Measurements from ENCODE around the gene NDST1. TPM values are rescaled to one million over a fixed set of nuclear protein-coding genes. Genes with fewer than 3 reads are reported as not detected.
A peak's percentile ranks its signal among the peaks of the same experiment; 100 is the strongest.

The NDST1 gene
- total RNA-seq, 2 experiments from 2014 or later: 2.9 to 3.3 TPM

DNA sequence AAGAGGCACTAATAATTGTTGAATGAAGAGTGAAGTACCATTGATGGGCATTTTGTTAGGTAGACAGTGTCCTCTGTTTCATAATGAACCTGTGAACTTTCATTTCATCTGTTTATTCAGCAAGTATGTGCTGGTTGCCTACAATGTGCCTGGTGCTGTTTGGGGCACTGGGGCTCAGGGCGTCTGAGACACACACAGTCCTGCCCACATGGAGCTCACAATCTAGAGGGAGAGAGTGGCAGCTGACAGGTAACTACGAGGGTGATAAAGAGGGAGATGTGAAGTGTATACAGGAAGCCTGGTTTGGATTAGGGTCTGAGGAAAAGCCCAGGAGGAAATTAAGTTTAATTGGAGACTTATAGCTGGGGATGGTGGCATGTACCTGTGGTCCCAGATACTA lies 28.5 kb upstream of the NDST1 start:
- Mint-ChIP-seq H3K36me3 (ENCODE audit: low read depth) (no peaks in the 10 kb centered on the region), H3K4me1 (ENCODE audit: low read depth) (no peaks in the 10 kb centered on the region), H3K27me3 (peaks cover 1% of the 10 kb centered on the region), H3K9me3 (no peaks in the 10 kb centered on the region), H3K27ac (no peak overlapping the region), H3K4me3 (no peak overlapping the region)
- ATAC-seq: no peak
- TF ChIP-seq, protein P1, sequence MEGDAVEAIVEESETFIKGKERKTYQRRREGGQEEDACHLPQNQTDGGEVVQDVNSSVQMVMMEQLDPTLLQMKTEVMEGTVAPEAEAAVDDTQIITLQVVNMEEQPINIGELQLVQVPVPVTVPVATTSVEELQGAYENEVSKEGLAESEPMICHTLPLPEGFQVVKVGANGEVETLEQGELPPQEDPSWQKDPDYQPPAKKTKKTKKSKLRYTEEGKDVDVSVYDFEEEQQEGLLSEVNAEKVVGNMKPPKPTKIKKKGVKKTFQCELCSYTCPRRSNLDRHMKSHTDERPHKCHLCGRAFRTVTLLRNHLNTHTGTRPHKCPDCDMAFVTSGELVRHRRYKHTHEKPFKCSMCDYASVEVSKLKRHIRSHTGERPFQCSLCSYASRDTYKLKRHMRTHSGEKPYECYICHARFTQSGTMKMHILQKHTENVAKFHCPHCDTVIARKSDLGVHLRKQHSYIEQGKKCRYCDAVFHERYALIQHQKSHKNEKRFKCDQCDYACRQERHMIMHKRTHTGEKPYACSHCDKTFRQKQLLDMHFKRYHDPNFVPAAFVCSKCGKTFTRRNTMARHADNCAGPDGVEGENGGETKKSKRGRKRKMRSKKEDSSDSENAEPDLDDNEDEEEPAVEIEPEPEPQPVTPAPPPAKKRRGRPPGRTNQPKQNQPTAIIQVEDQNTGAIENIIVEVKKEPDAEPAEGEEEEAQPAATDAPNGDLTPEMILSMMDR (IDR thresholded peaks at IDR 0.05): no peak
- intact Hi-C loops (cut with micrococcal nuclease): no loop called here
- ChIA-PET POLR2A (no interaction called here), CTCF (interaction anchor here (0.8 kb wide), 1 partner anchor 20 kb away, joined by 3 read pairs; no protein-coding TSS in a partner anchor)
- DNase-seq: no peak

DNA sequence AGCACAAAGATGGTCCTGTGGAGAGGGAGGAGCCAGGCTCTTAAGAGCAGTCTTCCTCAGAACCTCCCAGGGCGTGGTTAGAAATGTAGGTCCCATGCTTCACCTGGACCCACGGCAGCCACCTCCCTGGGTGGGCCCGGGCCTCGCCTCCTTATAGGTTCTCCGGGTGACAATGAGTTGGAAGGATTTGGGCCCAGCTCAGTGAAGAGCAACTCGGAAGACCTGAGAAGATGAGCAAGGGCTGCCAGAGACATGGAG lies 26.3 kb upstream of the NDST1 start:
- H3K27me3 Mint-ChIP-seq: peaks cover 1% of the 10 kb centered on the region
- H3K4me3 Mint-ChIP-seq: no peak overlapping the region
- ChIA-PET CTCF (interaction anchor here (1.1 kb wide), 1 partner anchor 18 kb away, joined by 3 read pairs; no protein-coding TSS in a partner anchor), POLR2A (no interaction called here)
- H3K9me3 Mint-ChIP-seq: no peaks in the 10 kb centered on the region
- no peaks in the 10 kb centered on the region for H3K4me1 Mint-ChIP-seq (ENCODE audit: low read depth)
- no peak overlapping the region for H3K27ac Mint-ChIP-seq
- no peaks in the 10 kb centered on the region for H3K36me3 Mint-ChIP-seq (ENCODE audit: low read depth)
- intact Hi-C loops (cut with micrococcal nuclease): no loop called here
- TF ChIP-seq, protein P1 (IDR thresholded peaks at IDR 0.05): no peak
- no peak for DNase-seq
- ATAC-seq: no peak

DNA sequence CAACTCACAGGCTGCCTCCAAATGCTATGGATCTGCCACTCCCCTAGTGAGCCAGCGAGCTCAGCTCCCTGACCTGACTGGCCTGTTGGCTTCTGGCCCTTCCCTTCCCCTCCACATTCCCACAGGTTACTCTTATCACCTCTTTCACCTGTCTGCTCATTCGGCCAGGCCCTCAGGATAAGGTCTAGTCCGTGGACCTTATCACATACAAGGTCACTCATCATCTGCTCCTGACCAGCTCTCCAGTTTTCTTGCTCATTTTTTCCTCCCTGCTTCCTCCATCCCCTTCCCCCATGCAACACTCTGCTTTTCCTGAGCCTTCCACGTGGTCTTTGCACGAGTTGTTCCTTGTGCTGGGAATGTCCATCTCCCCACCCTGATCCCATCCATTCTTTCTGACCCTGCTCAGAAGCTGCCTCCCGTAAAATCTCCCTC lies 25.9 kb upstream of the NDST1 start:
- H3K27me3 Mint-ChIP-seq: peaks cover 2% of the 10 kb centered on the region
- no peak for DNase-seq
- H3K9me3 Mint-ChIP-seq: no peaks in the 10 kb centered on the region
- TF ChIP-seq, protein P1 (IDR thresholded peaks at IDR 0.05): no peak
- no peak overlapping the region for H3K4me3 Mint-ChIP-seq
- POLR2A ChIA-PET: no interaction called here
- CTCF ChIA-PET: interaction anchor here (1.1 kb wide), 1 partner anchor 17 kb away, joined by 3 read pairs; no protein-coding TSS in a partner anchor
- ATAC-seq: no peak
- H3K36me3 Mint-ChIP-seq (ENCODE audit: low read depth): no peaks in the 10 kb centered on the region
- intact Hi-C loops (cut with micrococcal nuclease): no loop called here
- peaks cover under 1% of the 10 kb centered on the region for H3K4me1 Mint-ChIP-seq (ENCODE audit: low read depth)
- H3K27ac Mint-ChIP-seq: no peak overlapping the region

DNA sequence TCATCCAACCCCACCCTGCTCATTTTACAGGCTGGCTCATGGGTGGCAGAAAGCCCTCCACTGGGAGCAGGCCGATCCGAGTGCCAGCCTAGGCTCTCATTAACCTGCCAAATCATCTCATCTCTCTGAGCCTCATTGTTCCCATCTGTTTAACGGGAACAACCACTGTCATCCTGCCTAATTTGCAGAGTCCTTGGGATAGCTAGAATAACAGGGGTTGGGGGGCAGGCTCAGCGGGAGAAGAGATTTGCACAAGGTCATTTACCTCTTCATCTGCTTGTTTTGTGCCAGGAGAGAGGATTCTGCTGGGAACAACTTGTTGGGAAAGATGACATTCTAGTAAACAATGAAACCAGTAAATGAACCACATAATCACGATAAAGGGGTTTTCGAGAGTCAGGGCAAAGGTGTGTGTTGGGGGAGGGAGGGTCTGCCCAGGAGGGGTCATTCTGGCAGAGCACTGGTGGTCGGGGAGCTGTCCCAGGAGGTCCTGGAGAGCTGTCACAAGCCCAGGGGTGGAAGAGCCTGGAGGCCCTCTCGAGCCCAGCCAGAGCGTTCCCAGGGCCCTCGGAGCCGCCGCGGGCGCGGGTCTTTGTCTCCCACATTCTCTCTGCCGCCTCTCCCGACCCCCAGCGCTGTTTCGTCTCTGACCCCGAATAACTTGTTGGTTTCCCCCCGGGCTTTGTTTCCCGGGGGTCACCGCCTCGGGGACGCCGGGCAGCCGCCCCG lies 22.8 kb upstream of the NDST1 start:
- H3K27ac Mint-ChIP-seq: no peak overlapping the region
- DNase-seq: no peak
- TF ChIP-seq, protein P1 (IDR thresholded peaks at IDR 0.05): no peak
- H3K4me3 Mint-ChIP-seq: peak overlapping the region; percentile 42
- peaks cover 7% of the 10 kb centered on the region for H3K4me1 Mint-ChIP-seq (ENCODE audit: low read depth)
- no peak for ATAC-seq
- H3K27me3 Mint-ChIP-seq: peaks cover 6% of the 10 kb centered on the region
- intact Hi-C loops (cut with micrococcal nuclease): no loop called here
- ChIA-PET POLR2A (interaction anchor here (1.5 kb wide), 1 partner anchor 10 kb away, joined by 4 read pairs; no protein-coding TSS in a partner anchor), CTCF (interaction anchor here (1.0 to 1.7 kb wide), 2 partner anchors 26 to 75 kb away, joined by 4 read pairs; no protein-coding TSS in a partner anchor)
- no peaks in the 10 kb centered on the region for H3K9me3 Mint-ChIP-seq
- no peaks in the 10 kb centered on the region for H3K36me3 Mint-ChIP-seq (ENCODE audit: low read depth)

DNA sequence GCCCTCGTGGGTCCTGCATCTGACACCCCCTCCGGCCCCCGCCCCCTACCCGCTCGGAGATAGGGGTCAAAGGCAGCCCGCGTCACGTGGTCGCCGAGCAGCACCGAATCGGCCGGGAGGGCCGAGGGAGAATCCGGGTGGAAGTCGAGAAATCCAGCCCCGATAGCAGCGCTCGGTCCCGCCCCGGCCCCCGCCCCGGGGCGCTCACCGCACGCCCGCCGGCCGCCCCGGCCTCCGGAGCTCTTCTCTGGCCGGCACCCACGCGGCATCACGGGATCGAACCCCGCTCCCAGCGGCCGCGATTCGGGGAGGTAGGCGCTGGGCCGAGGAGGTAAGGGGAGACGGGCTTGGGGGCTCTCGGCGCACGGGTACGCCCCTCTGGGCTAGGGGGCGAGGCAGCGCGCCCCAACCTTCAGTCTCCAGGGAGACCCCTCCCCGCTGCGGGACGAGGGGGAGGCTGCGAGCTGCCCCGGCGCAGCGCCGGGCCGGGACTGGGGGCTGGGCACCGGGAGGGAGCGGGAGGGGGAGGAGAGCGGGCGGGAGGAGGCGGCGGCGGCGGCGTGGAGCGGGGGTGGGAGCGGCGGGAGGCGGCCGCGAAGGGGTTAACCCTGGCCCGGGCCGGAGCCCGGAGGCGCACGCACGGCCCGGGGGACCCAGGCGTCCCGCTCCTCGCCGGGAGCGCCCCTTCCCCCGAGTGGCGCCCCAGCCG lies 22.1 kb upstream of the NDST1 start:
- no peaks in the 10 kb centered on the region for H3K36me3 Mint-ChIP-seq (ENCODE audit: low read depth)
- TF ChIP-seq, protein P1 (IDR thresholded peaks at IDR 0.05): no peak
- H3K9me3 Mint-ChIP-seq: no peaks in the 10 kb centered on the region
- H3K4me3 Mint-ChIP-seq: peak overlapping the region; percentile 42
- H3K27me3 Mint-ChIP-seq: peaks cover 6% of the 10 kb centered on the region
- ChIA-PET POLR2A (interaction anchor here (1.2 to 1.5 kb wide), 2 partner anchors 10 to 40 kb away, joined by 3 to 4 read pairs; no protein-coding TSS in a partner anchor), CTCF (interaction anchor here (1.7 kb wide), 1 partner anchor 27 kb away, joined by 4 read pairs; no protein-coding TSS in a partner anchor)
- H3K4me1 Mint-ChIP-seq (ENCODE audit: low read depth): peaks cover 7% of the 10 kb centered on the region
- H3K27ac Mint-ChIP-seq: no peak overlapping the region
- ATAC-seq: peak; percentile 57
- intact Hi-C loops (cut with micrococcal nuclease): no loop called here
- DNase-seq: peak; percentile 23

Measured in activated CD8-positive, alpha-beta T cell treated with anti-CD3 and anti-CD28 coated beads for 36 hours (primary cell).